H54 (cell line): ENCODE data around the gene CACNA1E.
"Not testable (repeated sequence)": the region's sequence is repeated elsewhere in the genome, so short reads cannot be mapped to it uniquely, and the experiment has no call there.

Experiments used
- DNase-seq: peaks from one replicate; pipeline ENCODE4 v3.0.0; 2011; ENCODE audit warnings: low spot score, mixed read lengths; ENCODE audit not compliant: insufficient read length
- FAIRE-seq: peaks from 3 replicates; lab custom pipeline; 2011; peaks lifted over from hg19 to GRCh38; lab: Jason Lieb, UNC
- POLR2A ChIP-seq: IDR thresholded peaks from 2 replicates; pipeline ENCODE4 v1.6.1; 2011; ENCODE audit warnings: low read depth, mild to moderate bottlenecking, low read length

The CACNA1E gene

GRCh38 chr1:181516706-181517105, 33.4 kb downstream of the CACNA1E start:
- DNase-seq (no peak), FAIRE-seq (no peak)
- no peak for TF ChIP-seq POLR2A

GRCh38 chr1:181517181-181517875, 34.0 kb downstream of the CACNA1E start:
- no peak for TF ChIP-seq POLR2A
- FAIRE-seq (no peak), DNase-seq (no peak)

- DNase-seq (no peak), FAIRE-seq (no peak)
- TF ChIP-seq POLR2A, result no peak
Measured at GRCh38 chr1:181518152-181518551, 34.8 kb downstream of the CACNA1E start.

- TF ChIP-seq POLR2A, result no peak
- no peak for FAIRE-seq
- no peak for DNase-seq
Measured at GRCh38 chr1:181522864-181523263, 39.5 kb downstream of the CACNA1E start.

- DNase-seq (no peak), FAIRE-seq (no peak)
- TF ChIP-seq POLR2A, result no peak
Measured at GRCh38 chr1:181525104-181525721, 41.9 kb downstream of the CACNA1E start.

GRCh38 chr1:181528241-181528640, 44.9 kb downstream of the CACNA1E start:
- FAIRE-seq, DNase-seq: not testable (repeated sequence)

- FAIRE-seq (no peak), DNase-seq (no peak)
- no peak for TF ChIP-seq POLR2A
Measured at GRCh38 chr1:181531441-181531840, 48.1 kb downstream of the CACNA1E start.

- DNase-seq (no peak), FAIRE-seq (no peak)
- TF ChIP-seq POLR2A, result no peak
Measured at GRCh38 chr1:181531951-181532600, 48.8 kb downstream of the CACNA1E start.

- FAIRE-seq (no peak), DNase-seq (no peak)
- no peak for TF ChIP-seq POLR2A
Measured at GRCh38 chr1:181538836-181539235, 55.5 kb downstream of the CACNA1E start.

GRCh38 chr1:181541458-181541857, 58.1 kb downstream of the CACNA1E start:
- no peak for FAIRE-seq

GRCh38 chr1:181541947-181542346, 58.6 kb downstream of the CACNA1E start:
- DNase-seq, result no peak
- TF ChIP-seq POLR2A, result no peak
- FAIRE-seq, result no peak

More at GRCh38 chr1:181541458-181541857, 58.1 kb downstream of the CACNA1E start:
- no peak for DNase-seq
- TF ChIP-seq POLR2A, result no peak

GRCh38 chr1:181542406-181542805, 59.1 kb downstream of the CACNA1E start:
- DNase-seq, FAIRE-seq: not testable (repeated sequence)

- FAIRE-seq, result no peak
- no peak for DNase-seq
- no peak for TF ChIP-seq POLR2A
Measured at GRCh38 chr1:181545395-181545794, 62.1 kb downstream of the CACNA1E start.

GRCh38 chr1:181548497-181548896, 65.2 kb downstream of the CACNA1E start:
- FAIRE-seq, result no peak
- no peak for TF ChIP-seq POLR2A
- DNase-seq, result no peak

GRCh38 chr1:181551249-181551648, 67.9 kb downstream of the CACNA1E start:
- DNase-seq, result no peak
- FAIRE-seq, result no peak
- TF ChIP-seq POLR2A, result no peak
